T-helper 1 cell treated with Interleukin-12 subunit alpha and Interleukin-12 subunit beta and Interleukin-4 antibody, amounts not matched to agents 30 μg/mL and 1 μg/mL, for 36 hours (primary cell): Measurements from ENCODE around the gene PSMB1.
"Not testable (repeated sequence)": the region's sequence is repeated elsewhere in the genome, so short reads cannot be mapped to it uniquely, and the experiment has no call there.

Experiments
- H3K27ac Mint-ChIP-seq: one replicate; pipeline ENCODE4 v1.8.0; 2021; ENCODE audit warnings: mild to moderate bottlenecking, mixed read lengths
- H3K27me3 Mint-ChIP-seq: one replicate; pipeline ENCODE4 v1.8.0; 2021; ENCODE audit warnings: low read depth, mixed read lengths
- H3K36me3 Mint-ChIP-seq: one replicate; pipeline ENCODE4 v1.8.0; 2021; ENCODE audit warnings: low read depth, mixed read lengths
- H3K4me1 Mint-ChIP-seq: one replicate; pipeline ENCODE4 v1.8.0; 2021; ENCODE audit warnings: low read depth, mixed read lengths
- H3K4me3 Mint-ChIP-seq: one replicate; pipeline ENCODE4 v1.8.0; 2021; ENCODE audit warnings: mild to moderate bottlenecking, moderate library complexity, mixed read lengths
- H3K9me3 Mint-ChIP-seq: one replicate; pipeline ENCODE4 v1.8.0; 2021; ENCODE audit warnings: mixed read lengths

PSMB1 gene

GRCh38 chr6:170502733-170503413 is 50.2 kb downstream of the PSMB1 start:
- H3K27me3 Mint-ChIP-seq, H3K36me3 Mint-ChIP-seq, H3K27ac Mint-ChIP-seq, H3K4me3 Mint-ChIP-seq, H3K4me1 Mint-ChIP-seq: not testable (repeated sequence)
- H3K9me3 Mint-ChIP-seq = peaks cover 23% of the 10 kb centered on the region

GRCh38 chr6:170502268-170502667 is 50.8 kb downstream of the PSMB1 start:
- peaks cover 23% of the 10 kb centered on the region for H3K9me3 Mint-ChIP-seq
- H3K27me3 Mint-ChIP-seq = peaks cover 12% of the 10 kb centered on the region
- not testable (repeated sequence) for H3K27ac Mint-ChIP-seq, H3K4me1 Mint-ChIP-seq, H3K36me3 Mint-ChIP-seq, H3K4me3 Mint-ChIP-seq

- H3K27me3 Mint-ChIP-seq = peaks cover 18% of the 10 kb centered on the region
Measured at GRCh38 chr6:170500955-170501590, 52.0 kb downstream of the PSMB1 start.

DNA sequence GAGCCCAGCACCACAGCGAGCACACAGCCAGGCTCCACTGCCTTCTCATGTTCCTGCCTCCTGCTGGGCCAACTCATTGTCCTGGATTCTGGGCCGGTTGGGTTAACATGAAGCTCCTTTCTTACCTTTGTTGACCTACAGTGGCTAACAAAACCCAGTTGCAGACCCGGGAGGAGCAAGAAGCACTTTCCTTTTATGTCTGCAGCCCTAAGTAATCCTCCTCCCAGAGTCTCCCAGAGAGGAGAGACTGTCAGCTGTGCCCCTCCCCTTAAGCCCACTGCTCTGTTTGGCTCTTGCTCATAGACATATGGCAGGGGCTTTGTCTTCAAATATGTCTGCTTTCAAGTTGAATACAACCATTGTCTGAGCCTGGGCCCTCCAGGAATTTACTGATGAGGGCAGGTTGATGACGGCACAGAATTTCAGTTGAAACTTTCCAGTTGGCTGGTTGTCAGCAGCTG is 55.2 kb downstream of the PSMB1 start:
- H3K27ac Mint-ChIP-seq = no peak overlapping the region
- no peaks in the 10 kb centered on the region for H3K4me1 Mint-ChIP-seq
- H3K27me3 Mint-ChIP-seq = peaks cover 22% of the 10 kb centered on the region

More at GRCh38 chr6:170500955-170501590, 52.0 kb downstream of the PSMB1 start:
- Mint-ChIP-seq H3K27ac (no peak overlapping the region), H3K9me3 (peaks cover 23% of the 10 kb centered on the region), H3K36me3 (peaks cover 3% of the 10 kb centered on the region), H3K4me1 (no peaks in the 10 kb centered on the region), H3K4me3 (no peak overlapping the region)

GRCh38 chr6:170493354-170493753 is 59.8 kb downstream of the PSMB1 start:
- H3K36me3 Mint-ChIP-seq = no peaks in the 10 kb centered on the region
- no peaks in the 10 kb centered on the region for H3K9me3 Mint-ChIP-seq
- H3K27me3 Mint-ChIP-seq = peaks cover 22% of the 10 kb centered on the region
- no peak overlapping the region for H3K4me3 Mint-ChIP-seq
- H3K27ac Mint-ChIP-seq = no peak overlapping the region
- no peaks in the 10 kb centered on the region for H3K4me1 Mint-ChIP-seq

More for the DNA sequence above, 55.2 kb downstream of the PSMB1 start:
- Mint-ChIP-seq H3K4me3 (no peak overlapping the region), H3K36me3 (peaks cover 3% of the 10 kb centered on the region), H3K9me3 (peaks cover 19% of the 10 kb centered on the region)

- Mint-ChIP-seq H3K9me3 (no peaks in the 10 kb centered on the region), H3K4me1 (no peaks in the 10 kb centered on the region), H3K36me3 (no peaks in the 10 kb centered on the region), H3K4me3 (no peak overlapping the region), H3K27me3 (peaks cover 16% of the 10 kb centered on the region), H3K27ac (no peak overlapping the region)
Measured at GRCh38 chr6:170490259-170490658, 62.8 kb downstream of the PSMB1 start.

DNA sequence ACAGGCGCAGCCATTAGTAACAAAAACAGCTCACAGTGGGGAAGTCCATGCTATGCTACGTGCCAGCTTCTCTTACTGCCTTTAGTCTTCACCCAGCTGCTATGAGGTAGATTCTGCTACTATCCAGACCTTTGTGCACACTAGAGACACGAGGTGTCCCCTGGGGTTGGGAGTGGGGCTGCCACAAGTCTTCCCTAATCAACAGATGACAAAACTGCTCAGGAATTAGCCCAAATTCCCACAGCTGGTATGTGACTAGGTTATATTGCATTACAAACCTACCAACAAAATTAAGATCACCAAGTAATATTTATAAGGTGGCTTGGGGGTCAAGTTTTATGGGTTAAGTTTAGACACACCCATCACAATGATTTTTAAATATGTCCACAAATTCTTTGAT is 63.3 kb downstream of the PSMB1 start:
- H3K4me3 Mint-ChIP-seq = no peak overlapping the region
- H3K36me3 Mint-ChIP-seq = no peaks in the 10 kb centered on the region
- H3K27ac Mint-ChIP-seq = no peak overlapping the region
- H3K4me1 Mint-ChIP-seq = no peaks in the 10 kb centered on the region
- H3K27me3 Mint-ChIP-seq = peaks cover 16% of the 10 kb centered on the region
- H3K9me3 Mint-ChIP-seq = no peaks in the 10 kb centered on the region

DNA sequence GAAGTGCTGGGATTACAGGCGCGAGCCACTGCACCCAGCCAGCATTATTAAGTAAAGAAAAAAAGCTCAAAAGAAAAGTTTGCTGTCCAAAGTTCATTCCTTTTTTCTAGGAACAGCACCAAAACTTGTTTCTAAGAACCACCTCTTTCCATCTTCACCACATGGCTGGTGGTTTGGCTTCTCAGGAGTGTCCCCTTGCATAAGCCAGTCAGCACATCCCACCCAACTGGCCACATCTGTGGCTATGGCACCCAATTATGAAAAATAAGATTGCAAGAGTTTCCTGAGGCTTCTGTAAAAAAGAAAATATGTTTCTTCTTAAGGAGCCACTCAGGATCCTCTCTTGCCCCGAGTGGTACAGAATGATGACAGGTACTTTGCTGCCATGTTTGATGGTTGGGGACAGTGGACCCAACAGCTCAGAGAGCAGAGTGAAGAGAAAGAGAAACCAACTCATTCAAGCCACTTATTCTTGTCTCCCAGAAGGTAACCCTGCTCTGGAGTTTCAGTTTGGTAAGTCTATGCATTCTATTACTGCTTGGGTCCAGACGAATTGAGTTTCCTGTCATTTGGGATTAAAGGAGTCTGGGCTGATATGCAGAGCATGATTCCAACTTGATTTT is 65.3 kb downstream of the PSMB1 start:
- no peak overlapping the region for H3K27ac Mint-ChIP-seq
- peaks cover 7% of the 10 kb centered on the region for H3K27me3 Mint-ChIP-seq

DNA sequence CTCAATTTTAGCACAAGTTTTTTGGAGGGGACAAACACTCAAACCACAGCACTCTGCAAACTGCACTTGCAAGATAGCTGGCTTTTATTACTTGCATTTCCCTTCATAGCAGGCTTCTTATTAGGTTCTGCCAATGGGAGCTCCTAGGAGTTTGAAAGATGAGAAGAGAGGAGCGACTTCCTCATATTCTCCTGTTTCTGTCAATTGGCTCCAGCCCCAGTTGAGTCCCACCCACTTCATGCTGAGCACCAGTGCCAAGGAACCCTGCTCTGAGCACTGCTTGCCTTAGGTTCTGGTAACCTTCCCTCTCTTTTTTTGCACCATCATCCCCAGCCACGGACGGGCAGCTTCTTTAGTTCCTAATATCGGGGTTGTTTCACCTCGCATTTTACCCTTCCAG is 67.9 kb downstream of the PSMB1 start:
- H3K9me3 Mint-ChIP-seq = no peaks in the 10 kb centered on the region
- no peak overlapping the region for H3K4me3 Mint-ChIP-seq
- H3K36me3 Mint-ChIP-seq = no peaks in the 10 kb centered on the region
- peaks cover 7% of the 10 kb centered on the region for H3K27me3 Mint-ChIP-seq
- no peak overlapping the region for H3K27ac Mint-ChIP-seq
- H3K4me1 Mint-ChIP-seq = no peaks in the 10 kb centered on the region

More for the DNA sequence above, 65.3 kb downstream of the PSMB1 start:
- Mint-ChIP-seq H3K4me1 (no peaks in the 10 kb centered on the region), H3K9me3 (no peaks in the 10 kb centered on the region), H3K4me3 (no peak overlapping the region), H3K36me3 (no peaks in the 10 kb centered on the region)
